CD1c-positive myeloid dendritic cell (primary cell): ENCODE results near the gene TAP2.

Experiments used
- DNase-seq: peaks from one replicate; pipeline ENCODE4 v3.0.0-alpha.2; 2016; ENCODE audit errors: extremely low spot score

Gene TAP2

GRCh38 chr6:32854376-32855178 lies 16.0 kb upstream of the TAP2 start:
- peak; percentile 67 for DNase-seq

- peak; percentile 97 for DNase-seq
Measured at GRCh38 chr6:32853541-32854375, 15.2 kb upstream of the TAP2 start, which contains the start of the genes PSMB9 and TAP1. PSMB9 (plus strand) TSS chr6:32854192; CDS start chr6:32854230, 38 bp downstream. TAP1 (minus strand) TSS chr6:32853704; CDS start chr6:32853636, 68 bp downstream.

- DNase-seq: peak; percentile 62
Measured at GRCh38 chr6:32852844-32853540, 14.5 kb upstream of the TAP2 start.

GRCh38 chr6:32852018-32852843 lies 13.7 kb upstream of the TAP2 start:
- DNase-seq: no peak

- DNase-seq: no peak
Measured at GRCh38 chr6:32851025-32851424, 12.5 kb upstream of the TAP2 start.

- no peak for DNase-seq
Measured at GRCh38 chr6:32849126-32849525, 10.6 kb upstream of the TAP2 start.

GRCh38 chr6:32847795-32848194 lies 9.3 kb upstream of the TAP2 start:
- DNase-seq: no peak

- no peak for DNase-seq
Measured at GRCh38 chr6:32847004-32847403, 8.5 kb upstream of the TAP2 start.

GRCh38 chr6:32845384-32845884 lies 6.9 kb upstream of the TAP2 start:
- DNase-seq: peak; percentile 56

GRCh38 chr6:32844839-32845383 lies 6.4 kb upstream of the TAP2 start:
- DNase-seq: no peak

- DNase-seq: peak; percentile 98
Measured at GRCh38 chr6:32843979-32844838, 5.7 kb upstream of the TAP2 start, which contains the start of gene PSMB8. PSMB8 (minus strand) TSS chr6:32844047; CDS start chr6:32843996, 51 bp downstream.

GRCh38 chr6:32843331-32843978 lies 4.9 kb upstream of the TAP2 start:
- no peak for DNase-seq

- no peak for DNase-seq
Measured at GRCh38 chr6:32842690-32843089, 4.2 kb upstream of the TAP2 start.

- no peak for DNase-seq
Measured at GRCh38 chr6:32842021-32842650, 3.6 kb upstream of the TAP2 start.

- no peak for DNase-seq
Measured at GRCh38 chr6:32840604-32841246, 2.2 kb upstream of the TAP2 start.

GRCh38 chr6:32839356-32839755 lies 817 bp upstream of the TAP2 start:
- no peak for DNase-seq

- DNase-seq: no peak
Measured at GRCh38 chr6:32837651-32838113, 857 bp downstream of the TAP2 start.

GRCh38 chr6:32836873-32837272 lies 1.7 kb downstream of the TAP2 start:
- DNase-seq: no peak
